DND-41 (cell line): ENCODE data around the gene SPPL2B.

Source experiments
- ATAC-seq: fragments of 200-7000 bp; cut with Tn5 transposase; 3 replicates; pipeline ENCODE4 v1.9.1; 2021; ENCODE audit warnings: low read depth; ENCODE audit not compliant: insufficient read depth
- DNase-seq: peaks from one replicate; pipeline ENCODE4 v3.0.0-alpha.2; 2020
- H2AFZ ChIP-seq: 2 replicates; pipeline ENCODE4 v1.6.0; 2012; ENCODE audit warnings: low read depth, low read length
- H3K27ac ChIP-seq: 2 replicates; pipeline ENCODE4 v1.5.1; 2012; ENCODE audit warnings: low read length, inconsistent platforms
- H3K27me3 ChIP-seq: fragments of 200-600 bp; sonication (generic); 2 replicates; pipeline ENCODE4 v1.6.0; 2012; ENCODE audit warnings: low read length, mild to moderate bottlenecking, inconsistent platforms; ENCODE audit not compliant: insufficient read depth, poor library complexity
- H3K36me3 ChIP-seq: 2 replicates; pipeline ENCODE4 v1.5.1; 2012; ENCODE audit warnings: low read length, inconsistent platforms; ENCODE audit not compliant: insufficient read depth
- H3K4me1 ChIP-seq: 2 replicates; pipeline ENCODE4 v1.5.1; 2012; ENCODE audit warnings: mild to moderate bottlenecking, low read length; ENCODE audit not compliant: insufficient read depth
- H3K4me2 ChIP-seq: 2 replicates; pipeline ENCODE4 v1.6.0; 2012; ENCODE audit warnings: mild to moderate bottlenecking, moderate library complexity, low read length, inconsistent platforms; ENCODE audit not compliant: insufficient read depth
- H3K4me3 ChIP-seq, 2 experiments: fragments of 200-600 bp in 1 of 2; shearing (Covaris generic) in 1 of 2; 2 replicates each; pipeline ENCODE4 v1.5.1; 2012 to 2016; ENCODE audit warnings: inconsistent platforms in 2 of 2, low read length in 2 of 2, mild to moderate bottlenecking in 2 of 2, low read depth in 1 of 2, moderate library complexity in 1 of 2
- H3K79me2 ChIP-seq: 2 replicates; pipeline ENCODE4 v1.6.0; 2012; ENCODE audit warnings: low read length, inconsistent platforms; ENCODE audit not compliant: insufficient read depth
- H3K9ac ChIP-seq: 2 replicates; pipeline ENCODE4 v1.6.0; 2012; ENCODE audit warnings: low read depth, mild to moderate bottlenecking, inconsistent platforms, low read length, moderate library complexity
- H3K9me3 ChIP-seq: 2 replicates; pipeline ENCODE4 v1.5.1; 2012; ENCODE audit warnings: low read length, moderate library complexity, mild to moderate bottlenecking, inconsistent platforms; ENCODE audit not compliant: insufficient read depth, severe bottlenecking
- H4K20me1 ChIP-seq: 2 replicates; pipeline ENCODE4 v1.6.0; 2012; ENCODE audit warnings: low read length; ENCODE audit not compliant: insufficient read depth
- CTCF ChIP-seq: IDR thresholded peaks from 2 replicates; pipeline ENCODE4 v1.5.1; 2012; ENCODE audit warnings: borderline replicate concordance, low read length, moderate library complexity, mild to moderate bottlenecking; ENCODE audit not compliant: poor library complexity, severe bottlenecking; ENCODE audit errors: extremely low read depth
- EZH2 ChIP-seq: IDR thresholded peaks from 3 replicates; pipeline ENCODE4 v1.6.1; 2012; ENCODE audit warnings: borderline replicate concordance, low read depth, mild to moderate bottlenecking, moderate library complexity, low read length, inconsistent platforms; ENCODE audit not compliant: severe bottlenecking

SPPL2B gene

GRCh38 chr19:2305452-2306280 lies 22.8 kb upstream of the SPPL2B start:
- H3K4me2 ChIP-seq: no peak overlapping the region
- no peak for DNase-seq
- H3K79me2 ChIP-seq: no peaks in the 10 kb centered on the region
- H2AFZ ChIP-seq: no peak overlapping the region
- TF ChIP-seq CTCF (no peak), EZH2 (no peak)
- no peak overlapping the region for H3K9ac ChIP-seq
- H3K27ac ChIP-seq: no peak overlapping the region
- ATAC-seq: no peak
- H3K4me1 ChIP-seq: no peaks in the 10 kb centered on the region
- no peaks in the 10 kb centered on the region for H3K27me3 ChIP-seq
- H3K9me3 ChIP-seq: no peaks in the 10 kb centered on the region
- H3K4me3 ChIP-seq: no peak overlapping the region
- H4K20me1 ChIP-seq: no peaks in the 10 kb centered on the region
- no peaks in the 10 kb centered on the region for H3K36me3 ChIP-seq

- no peak for TF ChIP-seq CTCF
- TF ChIP-seq EZH2: no peak
- Histone ChIP-seq H3K9me3 (no peaks in the 10 kb centered on the region), H3K27me3 (no peaks in the 10 kb centered on the region), H3K4me3 (no peak overlapping the region), H3K9ac (no peak overlapping the region), H4K20me1 (no peaks in the 10 kb centered on the region), H3K27ac (no peak overlapping the region), H3K4me2 (no peak overlapping the region), H3K4me1 (no peaks in the 10 kb centered on the region), H2AFZ (no peak overlapping the region), H3K36me3 (no peaks in the 10 kb centered on the region), H3K79me2 (no peaks in the 10 kb centered on the region)
- DNase-seq (no peak), ATAC-seq (no peak)
These were observed 22.1 kb upstream of the SPPL2B start for GRCh38 chr19:2306281-2306806.

DNA sequence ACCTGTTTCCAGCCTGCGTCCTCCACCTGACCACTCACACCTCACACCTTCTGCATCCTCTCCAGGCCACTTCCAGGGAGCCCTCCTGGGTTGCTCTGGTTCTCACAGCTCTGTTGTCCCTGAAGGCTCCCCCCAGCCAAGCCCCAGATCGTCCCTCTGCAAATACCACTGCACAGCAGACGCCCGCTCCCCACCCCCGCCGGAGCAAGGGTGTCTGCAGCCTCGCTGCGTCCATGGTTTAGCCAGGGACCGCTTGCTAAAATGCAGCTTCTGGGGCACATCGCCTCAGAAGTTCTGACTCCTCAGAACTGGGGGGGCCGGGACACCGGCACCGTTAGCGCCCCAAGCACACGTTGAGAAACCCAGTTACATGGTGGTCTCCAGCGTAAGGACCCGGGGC lies 21.5 kb upstream of the SPPL2B start:
- DNase-seq (no peak), ATAC-seq (no peak)
- Histone ChIP-seq H3K4me2 (no peak overlapping the region), H2AFZ (no peak overlapping the region), H3K4me3 (no peak overlapping the region), H3K9me3 (no peaks in the 10 kb centered on the region), H3K27ac (no peak overlapping the region), H3K4me1 (no peaks in the 10 kb centered on the region), H3K79me2 (no peaks in the 10 kb centered on the region), H3K27me3 (no peaks in the 10 kb centered on the region), H3K36me3 (no peaks in the 10 kb centered on the region), H4K20me1 (no peaks in the 10 kb centered on the region), H3K9ac (no peak overlapping the region)
- TF ChIP-seq CTCF (no peak), EZH2 (no peak)
